Stimulated activated CD4-positive, alpha-beta T cell treated with anti-CD3 and anti-CD28 coated beads, Interleukin-4, amount 100 ng/mL, for 4 hours (primary cell): Measurements from ENCODE around the gene ZBTB42.

Experiments
- DNase-seq, 2 experiments: peaks; one replicate each; pipeline ENCODE4 v3.0.0-alpha.2; 2020

Gene ZBTB42

GRCh38 chr14:104770072-104770579 lies 30.8 kb upstream of the ZBTB42 start:
- DNase-seq = no peak

DNA sequence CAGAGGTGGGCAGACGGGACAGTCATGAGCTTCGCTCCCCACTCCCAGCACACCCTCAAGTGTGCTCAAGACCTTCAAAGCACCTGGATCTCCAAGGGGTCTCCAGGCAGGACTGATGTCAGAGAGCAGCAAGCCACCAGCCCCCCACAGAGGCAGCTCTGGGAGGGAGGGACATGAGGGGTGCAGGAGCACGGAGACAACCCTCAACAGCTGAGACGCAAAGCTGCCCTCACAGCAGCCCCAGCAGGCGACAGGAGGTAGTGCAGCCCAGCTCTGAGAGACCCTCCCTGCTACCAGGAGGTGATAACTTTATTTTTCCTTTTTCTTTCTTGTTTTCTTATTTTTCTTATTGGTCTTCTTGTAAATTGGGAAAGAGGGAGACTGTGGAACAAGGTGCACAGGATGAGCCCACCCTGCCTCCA lies 30.0 kb upstream of the ZBTB42 start:
- no peak for DNase-seq

- DNase-seq = no peak
Measured at GRCh38 chr14:104771374-104771773, 29.5 kb upstream of the ZBTB42 start.

GRCh38 chr14:104771918-104772706 lies 28.8 kb upstream of the ZBTB42 start:
- no peak for DNase-seq

DNA sequence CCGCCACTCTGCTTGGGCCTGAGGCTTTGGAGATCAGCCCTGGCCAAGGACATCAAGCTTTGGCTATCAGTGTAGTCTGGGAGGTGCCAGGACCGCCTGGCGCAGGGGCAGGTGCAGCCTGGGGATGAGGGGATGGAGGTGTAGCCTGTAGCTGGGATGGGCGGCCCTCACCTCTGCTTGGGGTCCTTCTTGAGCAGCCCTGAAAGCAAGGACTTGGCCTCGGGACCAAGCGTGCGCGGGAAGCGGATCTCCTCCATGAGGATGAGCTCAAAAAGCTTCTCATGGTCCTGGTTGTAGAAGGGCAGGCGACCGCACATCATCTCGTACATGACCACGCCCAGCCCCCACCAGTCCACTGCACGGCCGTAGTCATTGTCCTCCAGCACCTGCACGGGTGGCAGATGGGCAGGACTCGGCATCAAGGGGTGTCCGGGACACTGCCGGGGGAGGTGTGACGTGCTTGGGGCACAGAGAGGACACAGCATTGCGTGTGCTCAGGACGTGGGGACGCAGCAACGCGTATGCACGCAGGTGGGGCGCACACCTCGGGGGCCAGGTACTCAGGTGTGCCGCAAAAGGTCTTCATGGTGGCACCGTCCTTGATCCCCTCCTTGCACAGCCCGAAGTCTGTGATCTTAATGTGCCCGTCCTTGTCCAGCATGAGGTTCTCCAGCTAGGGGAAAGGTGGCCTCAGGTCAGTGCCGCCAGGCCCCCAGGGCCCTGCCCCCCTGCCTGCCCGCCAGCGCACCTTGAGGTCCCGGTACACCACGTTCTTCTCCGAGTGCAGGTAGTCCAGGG lies 28.0 kb upstream of the ZBTB42 start:
- DNase-seq = no peak

- DNase-seq = no peak
Measured at GRCh38 chr14:104773505-104774452, 27.1 kb upstream of the ZBTB42 start.

GRCh38 chr14:104774453-104775072 lies 26.3 kb upstream of the ZBTB42 start:
- no peak for DNase-seq

GRCh38 chr14:104775073-104775489 lies 25.8 kb upstream of the ZBTB42 start:
- no peak for DNase-seq

DNA sequence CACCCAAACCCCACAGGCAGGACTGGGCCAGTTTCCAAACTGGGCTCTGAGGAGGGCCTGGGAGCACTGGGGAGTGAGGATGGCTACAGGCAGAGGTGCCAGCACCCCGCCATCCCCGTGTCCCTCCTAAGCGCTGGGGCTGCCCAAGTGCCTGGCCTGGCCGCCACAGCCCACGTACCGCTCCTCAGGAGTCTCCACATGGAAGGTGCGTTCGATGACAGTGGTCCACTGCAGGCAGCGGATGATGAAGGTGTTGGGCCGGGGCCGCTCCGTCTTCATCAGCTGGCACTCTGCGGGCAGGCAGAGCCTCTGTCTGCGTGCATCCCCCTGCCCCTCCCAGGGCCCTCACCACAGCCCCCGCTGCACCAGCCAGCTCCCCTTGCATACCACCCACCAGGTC lies 24.4 kb upstream of the ZBTB42 start:
- no peak for DNase-seq

DNA sequence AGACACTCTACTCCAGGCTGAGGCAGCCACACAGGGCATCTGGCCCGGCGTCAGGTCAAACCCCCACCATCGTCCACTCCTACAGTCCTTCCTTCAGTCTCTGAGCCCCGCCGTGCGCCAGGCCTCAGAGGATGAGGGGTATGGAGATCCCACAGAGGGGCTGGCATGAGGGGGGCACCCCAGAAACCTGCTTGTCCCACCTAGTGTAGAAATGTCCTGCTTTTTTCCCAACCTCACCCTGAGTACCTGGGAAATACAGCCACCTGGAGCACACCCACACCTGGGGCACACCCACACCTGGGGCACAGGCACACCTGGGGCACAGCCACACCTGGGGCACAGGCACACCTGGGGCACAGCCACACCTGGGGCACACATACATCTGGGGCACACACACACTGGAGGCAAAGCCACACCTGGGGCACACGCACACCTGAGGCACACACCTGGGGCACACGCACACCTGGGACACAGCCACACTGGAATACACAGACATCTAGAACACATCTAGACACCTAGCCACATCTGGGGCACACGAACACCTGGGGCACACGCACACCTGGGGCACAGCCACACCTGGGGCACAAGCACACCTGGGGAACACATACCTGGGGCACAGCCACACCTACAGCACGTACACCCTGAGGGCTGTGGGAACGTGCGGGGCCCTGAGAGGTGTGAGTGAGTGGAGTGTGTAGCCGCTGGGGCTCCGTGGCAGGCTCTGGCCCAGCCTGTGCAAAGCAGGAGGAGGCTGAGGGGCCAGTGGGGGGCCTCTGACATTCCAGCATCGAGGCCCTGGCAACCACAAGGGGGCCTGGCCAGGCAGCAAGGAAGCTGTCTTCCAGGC lies 23.7 kb upstream of the ZBTB42 start:
- DNase-seq = no peak

- DNase-seq = no peak
Measured at GRCh38 chr14:104777808-104778249, 23.1 kb upstream of the ZBTB42 start.

DNA sequence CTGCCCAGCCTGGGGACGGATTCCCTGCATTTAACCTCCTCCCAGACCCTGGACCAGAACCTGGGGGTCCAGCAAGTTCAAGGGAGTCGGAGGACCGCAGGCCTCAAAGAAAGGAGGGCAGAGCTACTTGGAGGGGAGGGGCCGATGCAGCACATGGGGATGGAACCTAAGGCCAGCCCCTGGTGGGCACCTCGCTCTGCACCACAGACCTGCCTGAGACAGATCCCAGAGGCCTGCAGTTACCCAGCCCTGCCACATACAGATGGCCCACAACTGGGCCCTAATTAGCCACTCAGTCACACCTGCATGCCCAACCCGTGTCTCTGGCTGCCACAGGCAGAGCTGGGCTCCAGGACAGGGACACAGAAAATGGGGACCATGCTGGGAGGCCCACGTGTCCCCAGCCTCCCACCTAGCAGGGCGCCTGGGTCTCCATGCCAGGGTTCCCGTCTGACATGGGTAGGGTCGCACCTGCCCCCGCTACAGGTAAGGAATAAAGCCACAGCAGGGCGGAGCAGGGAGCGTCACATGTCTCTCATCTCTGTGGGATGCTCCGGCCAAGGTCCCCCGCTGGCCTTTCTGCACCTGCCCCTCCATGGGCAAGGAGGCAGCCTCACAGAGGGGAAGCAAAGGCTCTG lies 22.1 kb upstream of the ZBTB42 start:
- DNase-seq = no peak

DNA sequence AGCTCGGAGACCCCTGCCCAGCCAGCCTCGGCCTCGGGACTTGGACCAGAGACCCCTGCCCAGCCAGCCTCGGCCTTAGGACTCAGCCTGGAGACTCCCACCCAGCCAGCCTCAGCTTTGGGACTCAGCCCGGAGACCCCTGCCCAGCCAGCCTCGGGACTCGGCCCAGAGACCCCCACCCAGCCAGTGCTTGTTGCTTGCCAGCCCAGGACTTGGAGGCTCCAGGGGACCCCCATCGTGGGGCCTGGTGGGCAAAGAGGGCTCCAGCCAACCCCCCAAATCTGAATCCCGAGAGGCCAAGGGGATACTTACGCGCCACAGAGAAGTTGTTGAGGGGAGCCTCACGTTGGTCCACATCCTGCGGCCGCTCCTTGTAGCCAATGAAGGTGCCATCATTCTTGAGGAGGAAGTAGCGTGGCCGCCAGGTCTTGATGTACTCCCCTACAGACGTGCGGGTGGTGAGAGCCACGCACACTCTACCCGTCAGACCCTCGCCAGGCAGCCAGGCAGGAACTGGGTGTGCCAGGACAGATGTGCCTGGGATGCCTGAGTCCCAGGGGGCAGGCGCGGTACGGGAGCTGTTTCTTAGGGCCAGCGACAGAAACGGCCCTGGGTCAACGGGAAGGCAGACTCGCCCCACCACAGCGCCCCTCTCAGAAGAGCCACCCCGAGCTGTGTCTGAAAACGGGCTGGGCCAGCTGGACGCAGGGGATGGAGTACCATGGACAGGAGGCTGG lies 21.0 kb upstream of the ZBTB42 start:
- no peak for DNase-seq

GRCh38 chr14:104780513-104781030 lies 20.3 kb upstream of the ZBTB42 start:
- no peak for DNase-seq

GRCh38 chr14:104781271-104782077 lies 19.4 kb upstream of the ZBTB42 start:
- DNase-seq = no peak

DNA sequence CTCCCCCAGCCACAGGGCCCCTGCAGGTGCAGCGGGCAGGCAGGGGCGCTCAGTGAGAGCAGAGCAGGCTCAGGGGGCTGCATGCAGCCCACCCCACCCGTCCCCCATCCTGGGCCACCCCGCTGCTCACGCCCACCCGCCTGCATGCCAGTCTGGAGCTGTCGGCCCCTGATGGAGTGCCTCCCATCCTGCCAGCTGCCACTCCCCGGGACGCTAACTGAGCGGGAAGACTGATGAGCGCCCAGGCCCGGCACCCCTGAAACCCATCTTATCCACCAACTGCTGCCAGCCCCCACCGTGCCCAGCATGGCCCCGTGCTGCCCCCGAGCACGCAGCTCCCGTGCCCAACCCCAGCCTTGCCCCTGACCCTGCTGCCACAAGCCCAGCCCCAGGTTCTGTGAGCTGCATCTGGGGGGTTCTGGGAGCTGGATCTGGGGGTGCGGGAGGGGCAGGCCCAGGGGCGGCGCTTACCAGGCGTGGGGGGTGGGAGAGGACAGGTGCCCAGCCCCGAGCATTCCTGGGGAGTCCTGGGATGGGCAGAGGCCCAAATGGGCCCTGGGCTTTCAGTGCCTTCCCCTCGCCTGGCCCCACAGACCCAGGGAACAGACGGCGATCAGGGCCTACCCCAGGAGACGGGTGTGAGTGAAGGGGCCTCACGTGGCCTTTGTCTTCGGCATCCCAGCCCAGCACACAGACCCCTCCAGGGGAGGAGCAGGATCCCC lies 18.7 kb upstream of the ZBTB42 start:
- no peak for DNase-seq

- DNase-seq = no peak
Measured at GRCh38 chr14:104782808-104783139, 18.1 kb upstream of the ZBTB42 start.

DNA sequence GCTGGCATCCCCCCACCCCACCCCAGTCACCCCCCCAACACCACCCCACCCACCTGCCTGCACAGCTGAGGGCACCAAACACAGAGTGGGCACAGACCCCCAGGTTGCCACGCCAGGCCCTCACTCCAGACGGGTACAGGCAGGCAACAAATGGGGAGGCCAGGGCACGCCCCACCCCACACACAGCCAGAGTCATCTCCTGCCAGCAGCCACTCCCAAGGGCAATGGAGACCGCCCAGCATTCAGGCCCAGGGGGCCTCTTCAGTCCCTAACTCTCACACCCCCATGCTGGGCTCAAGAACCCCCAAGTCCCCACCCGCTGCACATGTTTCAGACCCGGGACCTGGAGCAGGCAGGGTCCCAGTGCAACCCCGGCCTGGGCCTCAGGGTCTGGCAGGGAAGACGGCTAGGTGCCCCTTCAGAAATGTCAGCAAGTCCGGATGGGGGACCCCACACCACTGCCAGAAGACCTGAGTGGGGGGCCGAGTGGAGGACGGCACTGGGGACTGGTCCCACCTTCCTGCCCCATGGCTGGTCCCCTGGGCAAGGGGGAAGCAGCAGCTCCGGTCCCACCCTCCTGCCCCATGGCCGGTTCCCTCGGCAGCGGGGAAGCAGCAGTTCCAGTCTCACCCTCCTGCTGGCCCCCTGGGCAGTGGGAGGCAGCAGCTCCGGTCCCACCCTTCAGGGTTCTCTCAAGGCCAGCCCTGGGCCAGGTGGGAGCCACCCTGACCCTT lies 17.2 kb upstream of the ZBTB42 start:
- DNase-seq = no peak
